Activated CD8-positive, alpha-beta memory T cell treated with anti-CD3 and anti-CD28 coated beads for 36 hours (primary cell): ENCODE data around the gene DHRS13. TPM values are rescaled to one million over a fixed set of nuclear protein-coding genes. Genes with fewer than 3 reads are reported as not detected.
"Not testable (repeated sequence)": the region's sequence is repeated elsewhere in the genome, so short reads cannot be mapped to it uniquely, and the experiment has no call there.

Source experiments
- CTCF ChIA-PET: fragments of 350-600 bp; sonication (Branson Sonifier 250); formaldehyde crosslinking; loops from one replicate; lab custom pipeline; 2021; ENCODE audit warnings: antibody characterized with exemption; lab: Charles Lee
- POLR2A ChIA-PET: fragments of 350-600 bp; sonication (Branson Sonifier 250); formaldehyde crosslinking; loops from one replicate; lab custom pipeline; 2021; ENCODE audit warnings: antibody characterized with exemption; lab: Charles Lee
- total RNA-seq, 2 experiments: library from RNA; stranded (reverse); gene quantifications; one replicate each; pipeline ENCODE4 v1.2.3, GENCODE V29; 2021

Gene DHRS13
- total RNA-seq, 2 experiments from 2014 or later, result 33.6 to 34.3 TPM

DNA sequence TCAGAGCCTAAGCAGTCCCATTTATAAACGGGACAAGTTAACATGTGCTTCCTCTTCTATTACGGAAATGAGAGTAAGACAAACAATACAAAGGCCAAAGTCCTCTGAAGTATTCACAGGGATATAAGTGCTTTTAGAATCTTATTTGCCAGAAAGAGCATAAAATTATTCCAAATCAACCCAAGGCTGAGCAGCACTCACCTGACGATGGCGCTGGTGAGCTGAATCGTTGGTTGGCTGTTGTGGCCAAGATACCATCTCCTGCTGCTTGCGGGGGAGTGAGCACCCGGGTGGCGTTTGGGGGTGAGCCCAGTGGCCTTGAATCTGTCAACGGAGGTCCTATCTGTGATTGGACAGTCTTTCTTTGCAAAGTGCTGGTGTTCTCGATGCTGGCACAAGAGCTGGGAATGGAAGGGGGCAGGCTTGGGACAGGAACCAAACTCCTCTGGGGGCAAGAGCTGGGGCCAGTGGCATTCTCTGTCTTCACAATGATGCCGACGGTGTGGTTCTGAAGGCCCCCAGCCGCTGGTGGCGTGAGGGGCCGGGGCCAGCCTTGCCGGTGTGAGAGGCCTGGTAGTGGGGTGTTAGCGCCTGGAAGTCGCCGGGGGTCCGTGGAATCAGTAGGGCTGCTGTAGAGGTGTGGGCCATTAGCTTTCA is 9.5 kb upstream of the DHRS13 start:
- CTCF ChIA-PET, result interaction anchor here (0.6 to 1.6 kb wide), 6 partner anchors 8 to 299 kb away, joined by 3 to 4 read pairs (median 4); no protein-coding TSS in a partner anchor

DNA sequence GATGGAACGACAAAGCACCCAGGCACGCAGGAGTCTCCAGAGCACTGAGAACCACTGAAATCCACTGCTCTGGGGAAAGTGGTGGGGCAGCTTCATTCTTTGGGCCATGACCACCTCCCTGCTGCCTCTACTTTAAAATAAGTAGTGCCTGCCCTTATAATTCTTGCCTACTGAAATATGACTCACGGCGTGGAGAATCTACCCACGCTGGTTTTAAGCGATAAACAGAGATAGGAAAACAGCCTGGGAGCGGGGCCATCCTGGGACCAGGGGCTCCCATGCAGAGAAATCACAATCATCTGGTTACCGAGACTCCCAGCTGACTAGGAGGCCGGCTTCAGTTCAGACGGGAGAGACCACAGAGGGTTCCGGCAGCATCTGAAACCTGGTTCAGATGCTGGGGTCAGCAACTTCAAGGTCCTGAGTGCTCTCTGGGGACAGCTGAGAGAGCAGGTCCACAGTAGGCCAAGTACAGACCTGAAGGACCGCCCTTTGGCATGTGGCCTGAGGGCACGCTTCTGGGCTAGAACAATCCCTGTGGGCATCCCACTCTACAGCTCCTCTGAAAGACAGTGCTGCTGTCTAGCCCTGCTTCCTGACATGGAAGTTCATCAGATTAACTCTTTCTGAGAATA is 8.6 kb upstream of the DHRS13 start:
- POLR2A ChIA-PET, result interaction anchor here (0.6 kb wide), 1 partner anchor 23 kb away, joined by 4 read pairs; no protein-coding TSS in a partner anchor
- CTCF ChIA-PET, result interaction anchor here (0.6 to 1.6 kb wide), 7 partner anchors 12 to 300 kb away, joined by 3 to 4 read pairs (median 3); no protein-coding TSS in a partner anchor

More for the DNA sequence above, 9.5 kb upstream of the DHRS13 start:
- POLR2A ChIA-PET, result interaction anchor here (0.6 kb wide), 1 partner anchor 161 kb away, joined by 4 read pairs; no protein-coding TSS in a partner anchor

DNA sequence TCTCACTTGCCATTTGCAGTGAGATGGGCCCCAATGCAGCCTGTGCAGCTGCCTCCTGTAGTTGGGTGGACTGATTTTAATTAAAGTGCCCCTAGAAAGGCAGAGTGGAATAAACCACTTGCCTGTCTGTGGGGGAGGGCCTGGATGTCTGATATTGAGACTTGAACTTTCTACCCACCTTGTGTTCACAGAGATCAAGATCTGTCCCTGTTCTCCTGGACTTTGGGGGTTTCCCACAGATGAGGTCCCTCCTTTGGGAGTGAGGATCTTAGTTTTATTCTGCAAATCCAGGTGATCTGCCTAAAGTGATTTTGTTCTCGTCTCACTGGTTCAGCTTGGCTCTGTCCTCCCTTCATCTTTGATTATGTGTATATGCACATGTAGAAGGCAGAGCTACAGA is 7.7 kb upstream of the DHRS13 start:
- POLR2A ChIA-PET, result no interaction called here
- CTCF ChIA-PET, result interaction anchor here (0.6 to 2.6 kb wide), 5 partner anchors 47 to 183 kb away, joined by 3 to 9 read pairs (median 3); partner anchors contain the start of gene TLCD1

DNA sequence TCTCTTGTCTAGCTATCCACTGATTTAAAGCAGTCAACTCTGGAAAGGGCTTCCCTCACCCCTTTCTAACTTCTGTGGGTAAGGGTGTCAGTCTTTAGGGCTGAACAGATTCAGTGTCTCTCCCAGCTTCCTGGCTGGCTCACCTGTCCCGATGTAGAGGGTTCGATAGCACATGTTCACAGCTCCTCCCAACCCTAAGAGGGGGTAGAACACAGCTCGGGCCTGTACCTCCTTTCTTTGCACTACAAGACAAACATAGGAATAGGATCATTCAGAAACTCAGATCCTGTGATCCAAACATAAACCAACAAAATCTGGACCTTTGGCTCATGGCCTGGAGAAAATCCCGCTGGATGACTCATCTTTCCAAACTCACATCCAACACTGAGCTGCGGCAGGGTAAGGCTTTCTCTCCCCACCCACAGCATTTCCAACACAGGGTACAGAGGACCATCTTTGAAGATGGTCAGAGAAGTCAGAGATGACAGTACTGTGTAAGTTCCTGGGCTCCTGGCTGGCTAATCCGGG is 5.8 kb upstream of the DHRS13 start:
- POLR2A ChIA-PET, result no interaction called here

DNA sequence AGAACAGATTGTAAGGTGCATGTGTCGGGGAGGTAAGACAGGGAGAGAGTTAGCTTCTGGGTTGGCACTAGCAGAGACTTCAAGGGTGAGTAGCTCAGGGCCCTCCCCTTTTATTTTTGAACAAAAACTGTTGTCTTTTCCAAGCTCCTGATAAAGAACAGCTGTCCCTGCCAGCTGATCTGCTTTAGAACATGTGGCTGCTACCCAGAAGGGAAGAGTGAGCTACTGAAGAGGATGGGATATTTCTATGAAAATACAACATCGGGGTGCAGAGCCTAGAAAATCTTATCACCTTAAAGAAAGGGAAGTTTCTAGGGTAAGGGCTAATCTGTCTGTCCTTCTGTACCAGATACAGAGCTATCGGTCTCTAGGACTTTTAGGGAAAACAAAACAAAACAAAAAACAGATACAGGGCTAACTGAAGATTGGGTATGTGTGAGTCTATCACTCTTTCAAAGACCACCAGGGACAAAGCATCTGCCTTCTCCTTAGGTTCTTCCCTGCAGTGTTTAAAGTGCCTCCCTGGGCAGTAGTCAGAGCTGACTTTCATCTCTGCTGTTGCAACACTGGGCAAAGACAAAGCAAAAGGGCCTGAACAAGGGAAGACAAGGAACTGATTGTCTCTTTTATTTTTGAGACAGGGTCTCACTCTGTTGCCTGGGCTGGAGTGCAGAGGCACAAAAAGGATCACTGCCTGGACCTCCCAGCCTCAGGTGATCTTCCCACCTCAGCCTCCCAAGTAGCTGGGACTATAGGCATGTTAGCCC is 5.0 kb upstream of the DHRS13 start:
- CTCF ChIA-PET, result interaction anchor here (1.1 to 2.6 kb wide), 4 partner anchors 18 to 181 kb away, joined by 3 to 9 read pairs (median 7); partner anchors contain the start of gene TLCD1

More for the DNA sequence above, 5.8 kb upstream of the DHRS13 start:
- CTCF ChIA-PET, result interaction anchor here (1.6 to 2.6 kb wide), 3 partner anchors 17 to 182 kb away, joined by 5 to 9 read pairs (median 9); partner anchors contain the start of gene TLCD1

DNA sequence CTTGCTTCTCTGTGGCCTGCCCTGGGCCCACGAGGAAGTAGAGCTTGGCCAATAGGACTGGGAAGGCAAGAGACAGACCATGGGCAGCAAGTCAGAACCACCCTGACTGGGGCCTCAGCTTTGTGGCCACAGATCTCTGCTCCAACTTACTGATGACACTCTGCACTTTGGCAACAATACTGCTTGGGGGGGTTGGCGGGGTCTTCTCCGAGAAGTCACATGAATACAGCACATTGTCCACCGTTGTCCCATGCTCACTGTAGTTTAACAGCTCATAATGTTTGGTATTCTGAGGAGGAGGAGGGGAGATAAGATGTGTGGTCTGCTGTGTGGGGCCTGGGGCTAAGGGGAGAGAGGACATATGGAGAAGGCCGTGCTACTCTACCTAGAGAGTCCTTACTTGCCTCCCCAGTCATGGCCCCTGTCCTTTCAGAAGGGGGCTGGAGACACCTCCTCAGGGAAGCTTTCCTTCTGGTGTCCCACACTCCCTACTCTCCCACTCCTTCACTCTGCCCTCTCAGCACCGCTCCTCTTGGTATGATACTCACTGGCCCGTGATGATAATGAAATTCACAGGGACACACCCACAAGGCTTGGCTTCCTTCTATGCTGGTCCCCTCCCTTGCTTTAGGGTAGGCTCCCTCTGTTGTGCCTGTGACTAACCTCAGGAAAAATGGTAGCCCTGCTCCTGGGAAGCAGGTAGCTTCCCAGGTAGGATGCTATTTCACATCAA is 4.0 kb upstream of the DHRS13 start:
- CTCF ChIA-PET, result interaction anchor here (1.1 to 1.6 kb wide), 2 partner anchors 11 to 154 kb away, joined by 3 to 5 read pairs; no protein-coding TSS in a partner anchor
- POLR2A ChIA-PET, result no interaction called here

More for the DNA sequence above, 5.0 kb upstream of the DHRS13 start:
- POLR2A ChIA-PET, result no interaction called here

DNA sequence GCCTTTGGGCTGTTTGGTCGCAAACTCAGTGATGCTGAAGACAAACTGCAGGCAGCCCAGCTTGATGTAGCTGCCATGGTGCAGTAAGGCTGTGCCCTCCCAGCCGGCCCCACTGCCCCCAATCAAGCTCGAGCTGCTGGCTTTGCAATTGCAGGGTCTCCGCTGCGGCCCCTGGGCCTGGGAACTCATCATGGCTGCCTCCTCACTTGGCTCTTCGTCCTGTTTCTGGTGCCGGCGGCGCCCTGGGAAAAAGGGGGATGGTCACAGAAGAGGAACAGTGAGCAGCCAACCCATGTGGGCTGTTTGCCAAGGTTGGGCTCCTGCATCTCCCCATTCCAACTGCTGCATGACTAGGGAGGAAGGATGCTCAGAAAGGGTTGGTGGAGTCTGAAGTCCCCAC is 3.4 kb upstream of the DHRS13 start:
- CTCF ChIA-PET, result interaction anchor here (1.6 kb wide), 1 partner anchor 11 kb away, joined by 5 read pairs; no protein-coding TSS in a partner anchor
- POLR2A ChIA-PET, result no interaction called here

DNA sequence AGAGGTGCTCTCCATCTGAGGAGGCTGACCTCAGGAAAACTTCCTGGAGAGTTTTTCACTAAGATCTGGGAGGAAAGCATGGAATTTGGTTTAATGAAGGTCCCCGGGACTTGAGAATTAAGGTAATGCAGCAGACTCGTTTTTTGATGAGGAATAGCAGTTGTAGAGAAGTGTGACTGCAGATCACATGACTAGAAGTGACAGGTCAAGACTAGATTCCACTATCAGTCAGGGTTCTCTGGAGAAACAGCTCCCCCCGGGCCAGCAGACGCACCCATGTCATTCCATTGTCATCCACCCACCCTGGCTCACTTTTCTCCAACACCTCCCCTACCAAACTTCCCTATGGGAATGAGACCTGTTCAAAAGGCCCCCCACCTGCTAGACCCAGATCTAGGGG is 1.9 kb upstream of the DHRS13 start:
- ChIA-PET POLR2A (no interaction called here), CTCF (interaction anchor here (1.1 to 2.1 kb wide), 4 partner anchors 8 to 178 kb away, joined by 3 to 8 read pairs (median 4); no protein-coding TSS in a partner anchor)

DNA sequence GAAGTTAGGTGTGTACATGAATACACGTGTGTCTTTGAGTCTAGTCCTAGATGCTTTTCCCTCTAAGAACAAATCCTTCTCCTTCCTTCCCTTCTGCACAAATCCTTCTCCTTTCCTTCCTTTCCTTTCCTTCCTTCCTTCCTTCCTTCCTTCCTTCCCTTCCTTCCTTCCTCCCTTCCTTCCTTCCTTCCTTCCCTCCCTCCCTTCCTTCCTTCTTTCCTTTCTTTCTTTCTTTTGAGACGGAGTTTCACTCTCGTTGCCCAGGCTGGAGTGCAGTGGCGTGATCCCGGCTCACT is 615 bp upstream of the DHRS13 start:
- CTCF ChIA-PET, result interaction anchor here (0.7 to 2.9 kb wide), 9 partner anchors 9 to 177 kb away, joined by 3 to 18 read pairs (median 4); no protein-coding TSS in a partner anchor
- POLR2A ChIA-PET, result not testable (repeated sequence)

DNA sequence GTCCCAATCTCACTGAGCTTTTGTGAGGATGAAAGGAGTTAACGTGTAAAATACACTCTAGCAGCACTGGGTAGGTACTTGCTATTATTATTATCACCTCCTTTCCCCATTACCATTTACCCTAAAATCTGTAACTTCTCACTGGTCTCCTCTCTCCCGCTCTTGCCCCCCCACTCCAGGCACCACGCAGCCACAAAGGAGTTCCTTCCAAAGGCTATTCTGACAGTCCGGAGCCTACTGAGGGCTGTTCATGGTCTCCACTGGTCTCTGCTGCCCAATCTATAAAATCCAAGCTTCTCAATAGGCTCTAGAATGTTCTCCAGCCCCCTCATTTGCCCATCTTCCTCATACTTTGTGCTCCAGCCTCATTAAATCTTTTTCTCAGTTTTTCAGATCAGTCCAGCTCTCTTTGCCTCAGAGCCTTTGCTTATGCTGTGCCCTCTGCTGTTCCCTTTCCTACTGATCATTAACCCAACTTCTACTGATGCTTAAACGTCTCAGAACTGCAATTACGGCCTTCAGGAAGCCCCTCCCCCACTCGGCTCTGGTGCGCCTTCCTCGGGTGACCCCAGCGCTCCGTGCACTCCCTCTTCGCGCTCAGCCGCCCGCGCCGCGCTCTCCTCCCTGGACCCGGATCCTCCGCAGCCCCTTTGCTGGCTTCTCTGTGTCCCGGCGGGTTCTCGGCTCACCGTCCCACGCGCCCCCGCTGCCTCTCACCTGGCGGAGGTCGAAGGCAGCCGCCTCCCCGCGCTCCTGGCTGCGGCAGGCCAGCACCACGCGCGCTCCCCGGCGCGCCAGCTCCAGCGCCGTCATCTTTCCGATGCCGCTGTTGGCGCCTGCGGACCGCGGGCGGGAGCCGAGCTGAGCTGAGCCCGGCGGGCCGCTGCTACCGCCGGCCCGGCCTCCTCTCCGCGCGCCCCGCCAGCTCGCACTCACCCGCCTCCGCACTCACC is 737 bp downstream of the DHRS13 start:
- ChIA-PET POLR2A (interaction anchor here (0.6 to 2.7 kb wide), 3 partner anchors 9 to 175 kb away, joined by 3 to 11 read pairs (median 3); partner anchors contain the start of gene TLCD1), CTCF (interaction anchor here (0.6 to 2.9 kb wide), 17 partner anchors 9 to 175 kb away, joined by 3 to 18 read pairs (median 4); no protein-coding TSS in a partner anchor)

DNA sequence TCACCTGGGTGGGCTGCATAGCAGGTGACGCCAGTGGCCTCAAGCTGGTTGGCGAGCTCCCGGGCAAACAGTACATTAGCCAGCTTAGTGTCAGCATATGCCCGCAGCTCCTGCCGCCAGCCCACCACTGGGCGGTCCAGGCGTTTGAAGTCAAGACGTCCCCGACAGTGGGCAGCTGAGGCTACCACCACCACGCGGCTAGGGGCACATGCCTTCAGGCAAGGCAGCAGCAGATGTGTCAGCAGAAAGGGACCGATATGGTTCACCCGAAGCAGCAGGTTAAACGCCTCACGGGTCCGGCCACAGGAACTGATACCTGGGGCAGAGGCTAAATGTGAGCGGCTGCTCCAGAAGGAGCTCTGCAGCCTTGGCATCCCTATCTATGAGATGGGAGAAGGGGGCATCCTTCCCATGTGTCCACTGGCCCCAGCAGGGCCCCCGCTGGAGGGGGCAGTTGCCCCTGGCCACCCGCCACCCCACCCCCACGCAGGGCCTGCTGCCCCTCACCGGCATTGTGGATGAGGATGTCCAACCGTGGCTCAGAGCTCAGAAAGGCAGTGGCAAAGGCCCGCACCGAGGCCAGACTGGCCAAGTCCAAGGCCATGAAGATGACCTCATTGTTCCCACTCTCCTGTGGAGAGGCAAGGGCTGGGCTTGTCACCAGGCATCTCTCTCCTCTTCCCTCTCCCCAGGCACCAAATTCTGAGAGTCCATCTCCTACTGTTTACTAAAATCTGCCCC is 1.7 kb downstream of the DHRS13 start:
- POLR2A ChIA-PET, result interaction anchor here (0.6 to 2.7 kb wide), 3 partner anchors 9 to 174 kb away, joined by 3 to 11 read pairs (median 3); partner anchors contain the start of gene TLCD1
- CTCF ChIA-PET, result interaction anchor here (1.2 to 2.9 kb wide), 6 partner anchors 8 to 138 kb away, joined by 3 to 18 read pairs (median 10); no protein-coding TSS in a partner anchor

DNA sequence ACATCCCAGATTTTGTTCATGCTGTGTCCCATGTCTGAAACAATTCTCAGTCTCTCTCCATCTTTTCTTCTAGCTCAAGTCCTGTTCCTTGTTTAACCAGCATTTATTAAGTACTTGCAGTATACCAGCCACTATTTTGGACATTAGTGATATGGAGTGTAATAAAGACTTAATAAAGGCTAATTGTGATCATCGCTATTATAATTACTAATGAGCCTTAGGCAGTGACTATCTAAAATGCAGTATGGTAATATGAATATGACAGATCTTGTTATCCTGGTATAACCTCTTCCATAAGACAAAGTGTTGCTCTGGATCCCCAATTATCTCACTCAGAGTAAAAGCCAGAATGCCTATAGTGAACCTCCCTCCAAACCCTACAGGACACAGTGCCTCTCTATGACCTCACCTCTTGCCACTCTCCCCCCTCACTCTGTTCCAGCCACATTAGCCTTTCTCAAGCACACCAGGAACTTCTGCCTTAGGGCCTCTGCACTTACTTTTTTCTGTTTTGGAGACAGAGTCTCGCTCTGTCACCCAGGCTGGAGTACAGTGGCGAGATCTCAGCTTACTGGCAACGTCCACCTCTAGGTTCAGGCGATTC is 3.6 kb downstream of the DHRS13 start:
- POLR2A ChIA-PET, result interaction anchor here (0.9 kb wide), 1 partner anchor 172 kb away, joined by 6 read pairs; no protein-coding TSS in a partner anchor

DNA sequence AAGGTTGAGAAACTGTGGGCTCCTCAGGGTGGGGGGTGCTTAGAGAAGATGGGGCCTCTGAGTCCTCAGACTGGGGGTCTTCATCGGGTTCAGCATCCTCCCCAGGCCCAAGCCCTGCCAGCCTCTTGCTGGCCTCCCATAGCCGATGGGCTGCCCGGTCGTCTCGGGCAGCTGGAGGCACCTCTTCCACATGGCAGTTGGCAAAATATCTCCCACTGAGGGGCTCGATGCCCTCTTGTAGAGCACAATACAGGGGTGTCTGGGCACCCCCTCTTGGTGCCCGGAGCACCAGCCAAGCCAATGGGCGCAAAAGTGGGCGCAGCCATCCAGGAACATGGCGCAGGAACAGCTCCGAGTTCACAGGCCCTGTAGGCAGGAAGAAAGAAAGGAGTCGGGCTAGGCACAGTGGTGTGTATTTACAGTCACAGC is 4.3 kb downstream of the DHRS13 start:
- ChIA-PET CTCF (interaction anchor here (0.7 to 2.2 kb wide), 8 partner anchors 18 to 172 kb away, joined by 3 to 13 read pairs (median 3); partner anchors contain the start of genes FAM222B, PHF12 and TLCD1), POLR2A (interaction anchor here (0.7 to 0.9 kb wide), 2 partner anchors 171 to 177 kb away, joined by 4 to 6 read pairs; no protein-coding TSS in a partner anchor)

More for the DNA sequence above, 3.6 kb downstream of the DHRS13 start:
- CTCF ChIA-PET, result interaction anchor here (1.0 to 2.2 kb wide), 3 partner anchors 17 to 173 kb away, joined by 3 to 13 read pairs (median 5); partner anchors contain the start of gene TLCD1

DNA sequence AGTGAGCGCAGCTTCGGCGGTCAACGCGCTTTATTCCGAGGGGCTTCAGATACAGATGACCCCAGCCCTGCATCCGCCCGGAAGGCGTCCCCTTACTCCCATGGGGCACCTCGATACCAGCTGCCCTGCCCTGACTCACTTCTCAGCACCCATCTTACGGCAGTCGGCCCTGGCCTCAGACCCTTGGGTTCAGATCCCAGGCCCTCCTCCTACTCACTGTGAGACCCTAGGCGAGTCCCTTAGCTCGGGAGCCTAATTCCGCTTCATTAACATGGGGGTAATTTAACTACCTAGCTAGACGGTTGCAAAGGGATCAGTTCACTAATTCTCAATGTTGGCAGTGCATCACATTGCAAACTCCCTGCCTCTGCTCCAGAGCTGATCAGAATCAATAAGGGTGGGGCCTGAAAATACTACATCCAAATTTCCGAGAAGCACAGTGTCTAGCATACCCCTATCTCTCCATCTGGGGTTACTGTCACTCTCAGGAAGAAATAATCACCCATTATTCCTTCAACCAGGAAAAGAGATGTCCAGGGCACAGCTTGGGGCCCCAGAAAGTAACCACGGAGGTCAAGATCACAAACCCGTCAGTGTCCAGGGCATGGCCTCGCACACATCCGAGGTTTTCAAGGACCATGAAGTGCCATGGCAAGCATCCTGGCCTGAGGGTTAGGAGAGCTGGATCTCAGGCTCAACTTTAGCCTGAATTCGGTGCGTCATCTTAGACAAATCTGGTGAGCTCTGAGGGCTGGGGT is 4.9 kb downstream of the DHRS13 start:
- POLR2A ChIA-PET, result interaction anchor here (0.6 to 1.1 kb wide), 6 partner anchors 26 to 178 kb away, joined by 3 to 9 read pairs (median 4); partner anchors contain the start of genes RPL23A and TLCD1
- CTCF ChIA-PET, result interaction anchor here (0.7 to 2.2 kb wide), 8 partner anchors 19 to 171 kb away, joined by 3 to 13 read pairs (median 3); partner anchors contain the start of genes FAM222B, PHF12 and TLCD1
